Measurements from ENCODE around the gene SLC12A3.

- TF ChIP-seq POLR2A (IDR thresholded peaks at IDR 0.05; ENCODE audit: low read length) (no peak), CHD4 (IDR thresholded peaks at IDR 0.05; ENCODE audit: borderline replicate concordance) (no peak), PHF8 (IDR thresholded peaks at IDR 0.05; ENCODE audit: borderline replicate concordance, low read depth) (no peak)
- TF ChIP-seq, protein P1, sequence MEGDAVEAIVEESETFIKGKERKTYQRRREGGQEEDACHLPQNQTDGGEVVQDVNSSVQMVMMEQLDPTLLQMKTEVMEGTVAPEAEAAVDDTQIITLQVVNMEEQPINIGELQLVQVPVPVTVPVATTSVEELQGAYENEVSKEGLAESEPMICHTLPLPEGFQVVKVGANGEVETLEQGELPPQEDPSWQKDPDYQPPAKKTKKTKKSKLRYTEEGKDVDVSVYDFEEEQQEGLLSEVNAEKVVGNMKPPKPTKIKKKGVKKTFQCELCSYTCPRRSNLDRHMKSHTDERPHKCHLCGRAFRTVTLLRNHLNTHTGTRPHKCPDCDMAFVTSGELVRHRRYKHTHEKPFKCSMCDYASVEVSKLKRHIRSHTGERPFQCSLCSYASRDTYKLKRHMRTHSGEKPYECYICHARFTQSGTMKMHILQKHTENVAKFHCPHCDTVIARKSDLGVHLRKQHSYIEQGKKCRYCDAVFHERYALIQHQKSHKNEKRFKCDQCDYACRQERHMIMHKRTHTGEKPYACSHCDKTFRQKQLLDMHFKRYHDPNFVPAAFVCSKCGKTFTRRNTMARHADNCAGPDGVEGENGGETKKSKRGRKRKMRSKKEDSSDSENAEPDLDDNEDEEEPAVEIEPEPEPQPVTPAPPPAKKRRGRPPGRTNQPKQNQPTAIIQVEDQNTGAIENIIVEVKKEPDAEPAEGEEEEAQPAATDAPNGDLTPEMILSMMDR (IDR thresholded peaks at IDR 0.05): no peak
- TF ChIP-seq, protein P2, sequence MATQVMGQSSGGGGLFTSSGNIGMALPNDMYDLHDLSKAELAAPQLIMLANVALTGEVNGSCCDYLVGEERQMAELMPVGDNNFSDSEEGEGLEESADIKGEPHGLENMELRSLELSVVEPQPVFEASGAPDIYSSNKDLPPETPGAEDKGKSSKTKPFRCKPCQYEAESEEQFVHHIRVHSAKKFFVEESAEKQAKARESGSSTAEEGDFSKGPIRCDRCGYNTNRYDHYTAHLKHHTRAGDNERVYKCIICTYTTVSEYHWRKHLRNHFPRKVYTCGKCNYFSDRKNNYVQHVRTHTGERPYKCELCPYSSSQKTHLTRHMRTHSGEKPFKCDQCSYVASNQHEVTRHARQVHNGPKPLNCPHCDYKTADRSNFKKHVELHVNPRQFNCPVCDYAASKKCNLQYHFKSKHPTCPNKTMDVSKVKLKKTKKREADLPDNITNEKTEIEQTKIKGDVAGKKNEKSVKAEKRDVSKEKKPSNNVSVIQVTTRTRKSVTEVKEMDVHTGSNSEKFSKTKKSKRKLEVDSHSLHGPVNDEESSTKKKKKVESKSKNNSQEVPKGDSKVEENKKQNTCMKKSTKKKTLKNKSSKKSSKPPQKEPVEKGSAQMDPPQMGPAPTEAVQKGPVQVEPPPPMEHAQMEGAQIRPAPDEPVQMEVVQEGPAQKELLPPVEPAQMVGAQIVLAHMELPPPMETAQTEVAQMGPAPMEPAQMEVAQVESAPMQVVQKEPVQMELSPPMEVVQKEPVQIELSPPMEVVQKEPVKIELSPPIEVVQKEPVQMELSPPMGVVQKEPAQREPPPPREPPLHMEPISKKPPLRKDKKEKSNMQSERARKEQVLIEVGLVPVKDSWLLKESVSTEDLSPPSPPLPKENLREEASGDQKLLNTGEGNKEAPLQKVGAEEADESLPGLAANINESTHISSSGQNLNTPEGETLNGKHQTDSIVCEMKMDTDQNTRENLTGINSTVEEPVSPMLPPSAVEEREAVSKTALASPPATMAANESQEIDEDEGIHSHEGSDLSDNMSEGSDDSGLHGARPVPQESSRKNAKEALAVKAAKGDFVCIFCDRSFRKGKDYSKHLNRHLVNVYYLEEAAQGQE (IDR thresholded peaks at IDR 0.05): no peak
- TF ChIP-seq, protein P3, sequence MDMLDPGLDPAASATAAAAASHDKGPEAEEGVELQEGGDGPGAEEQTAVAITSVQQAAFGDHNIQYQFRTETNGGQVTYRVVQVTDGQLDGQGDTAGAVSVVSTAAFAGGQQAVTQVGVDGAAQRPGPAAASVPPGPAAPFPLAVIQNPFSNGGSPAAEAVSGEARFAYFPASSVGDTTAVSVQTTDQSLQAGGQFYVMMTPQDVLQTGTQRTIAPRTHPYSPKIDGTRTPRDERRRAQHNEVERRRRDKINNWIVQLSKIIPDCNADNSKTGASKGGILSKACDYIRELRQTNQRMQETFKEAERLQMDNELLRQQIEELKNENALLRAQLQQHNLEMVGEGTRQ (IDR thresholded peaks at IDR 0.05): no peak
These were observed 91.1 kb downstream of the SLC12A3 start for GRCh38 chr16:56956076-56956475.

All from A549 (cell line).